PC-9 (cell line): ENCODE results near the gene MACROH2A1. TPM values are rescaled to one million over a fixed set of nuclear protein-coding genes. Genes with fewer than 3 reads are reported as not detected.

ENCODE experiments used
- BruUV-seq: library from RNA; stranded (reverse); fragments of 400-500 nt; replicated peaks from 2 replicates; lab custom pipeline; 2021; lab: Mats Ljungman, UMichigan
- CTCF ChIA-PET: fragments of 300-600 bp; sonication (Branson Sonifier 250); formaldehyde crosslinking; loops from one replicate; lab custom pipeline; 2022; ENCODE audit warnings: antibody characterized with exemption; lab: Charles Lee
- POLR2A ChIA-PET: fragments of 300-600 bp; sonication (Branson Sonifier 250); formaldehyde crosslinking; loops from one replicate; lab custom pipeline; 2022; ENCODE audit warnings: antibody characterized with exemption; ENCODE audit not compliant: unreplicated experiment; lab: Charles Lee
- DNase-seq, 2 experiments: peaks; one replicate each; pipeline versions ENCODE4 v3.0.0 to v3.0.0-alpha.2; 2015 to 2022; ENCODE audit warnings: mixed read lengths in 1 of 2
- H2AFZ ChIP-seq: fragments of 200-600 bp; sonication (generic); 2 replicates; pipeline ENCODE4 v1.8.1; 2017; ENCODE audit warnings: antibody characterized with exemption
- H3F3A ChIP-seq: fragments of 200-600 bp; sonication (generic); 2 replicates; pipeline ENCODE4 v1.8.1; 2017; ENCODE audit warnings: antibody characterized with exemption, mild to moderate bottlenecking, low read depth; ENCODE audit not compliant: insufficient read depth
- H3K27ac ChIP-seq: fragments of 200-600 bp; sonication (generic); 2 replicates; pipeline ENCODE4 v1.6.1; 2016; ENCODE audit warnings: mixed run types
- H3K27me3 ChIP-seq: fragments of 200-600 bp; sonication (generic); 2 replicates; pipeline ENCODE4 v1.6.1; 2016; ENCODE audit warnings: low read depth, mixed run types; ENCODE audit not compliant: insufficient read depth
- H3K36me3 ChIP-seq: fragments of 200-600 bp; sonication (generic); 2 replicates; pipeline ENCODE4 v1.6.1; 2016; ENCODE audit warnings: low read depth, mixed run types
- H3K4me1 ChIP-seq: fragments of 200-600 bp; sonication (generic); replicated peaks from 2 replicates; pipeline ENCODE4 v1.6.1; 2016; ENCODE audit warnings: mixed run types; ENCODE audit not compliant: insufficient read depth
- H3K4me2 ChIP-seq: fragments of 200-600 bp; sonication (generic); 2 replicates; pipeline ENCODE4 v1.6.1; 2017; ENCODE audit warnings: mixed run types
- H3K4me3 ChIP-seq: fragments of 200-600 bp; sonication (generic); 2 replicates; pipeline ENCODE4 v1.6.1; 2016; ENCODE audit warnings: mixed run types
- H3K79me2 ChIP-seq: fragments of 200-600 bp; sonication (generic); 2 replicates; pipeline ENCODE4 v1.6.1; 2017; ENCODE audit warnings: low read depth, mixed run types
- H3K9me2 ChIP-seq: fragments of 200-600 bp; sonication (generic); 2 replicates; pipeline ENCODE4 v1.8.1; 2017; ENCODE audit warnings: mild to moderate bottlenecking; ENCODE audit not compliant: insufficient read depth
- H3K9me3 ChIP-seq: fragments of 200-600 bp; sonication (generic); 2 replicates; pipeline ENCODE4 v1.8.1; 2016; ENCODE audit warnings: low read depth; ENCODE audit not compliant: insufficient read depth
- H4K20me1 ChIP-seq: fragments of 200-600 bp; sonication (generic); 2 replicates; pipeline ENCODE4 v1.8.1; 2017; ENCODE audit not compliant: insufficient read depth
- CTCF ChIP-seq: fragments of 200-600 bp; sonication (generic); conservative IDR thresholded peaks from 2 replicates; pipeline ENCODE4 v1.6.1; 2017; ENCODE audit warnings: mixed run types, antibody characterized with exemption, mild to moderate bottlenecking, moderate library complexity
- EZH2 ChIP-seq: fragments of 200-600 bp; sonication (generic); IDR thresholded peaks from 2 replicates; pipeline ENCODE4 v1.8.0; 2017; ENCODE audit warnings: antibody characterized with exemption, low read depth
- intact Hi-C: fragments of 100-400 bp; cut with micrococcal nuclease; formaldehyde crosslinking; loops from one replicate; pipeline ENCODE4 v1.10.0; 2022; ENCODE audit not compliant: unreplicated experiment
- total RNA-seq: library from RNA; stranded (reverse); gene quantifications from 2 replicates; pipeline ENCODE4 v1.2.3, GENCODE V29; 2021

MACROH2A1 gene
- total RNA-seq, 1 experiment from 2014 or later, result 223 TPM

- no peak for DNase-seq
- Histone ChIP-seq H3K27me3 (no peaks in the 10 kb centered on the region), H3K79me2 (no peaks in the 10 kb centered on the region), H4K20me1 (no peaks in the 10 kb centered on the region), H3K9me2 (no peaks in the 10 kb centered on the region), H2AFZ (no peak overlapping the region), H3K4me3 (no peak overlapping the region), H3K9me3 (no peaks in the 10 kb centered on the region), H3K4me2 (no peak overlapping the region), H3K36me3 (no peaks in the 10 kb centered on the region), H3F3A (no peaks in the 10 kb centered on the region; the same call in 1 of the 2 replicates), H3K27ac (no peak overlapping the region), H3K4me1 (peaks cover 8% of the 10 kb centered on the region; the same call in 1 of the 2 replicates)
- CTCF ChIA-PET, result no interaction called here
- POLR2A ChIA-PET, result no interaction called here
- no TSS peak for BruUV-seq
- TF ChIP-seq EZH2, result no peak
- no peak for TF ChIP-seq CTCF
- intact Hi-C loops, result no loop called here
These were observed 91.7 kb downstream of the MACROH2A1 start for GRCh38 chr5:135307143-135307903.

GRCh38 chr5:135306557-135306956 is 92.5 kb downstream of the MACROH2A1 start:
- TF ChIP-seq EZH2 (no peak), CTCF (no peak)
- intact Hi-C loops, result no loop called here
- H3K4me1 ChIP-seq, result peaks cover 8% of the 10 kb centered on the region; the same call in 1 of the 2 replicates
- H3K9me2 ChIP-seq, result no peaks in the 10 kb centered on the region
- H3K27me3 ChIP-seq, result no peaks in the 10 kb centered on the region
- H3K79me2 ChIP-seq, result no peaks in the 10 kb centered on the region
- H4K20me1 ChIP-seq, result no peaks in the 10 kb centered on the region
- H3K4me2 ChIP-seq, result no peak overlapping the region
- no peak overlapping the region for H3K4me3 ChIP-seq
- POLR2A ChIA-PET, result no interaction called here
- no peaks in the 10 kb centered on the region for H3K9me3 ChIP-seq
- H3K27ac ChIP-seq, result no peak overlapping the region
- no TSS peak for BruUV-seq
- no peak for DNase-seq
- CTCF ChIA-PET, result no interaction called here
- H2AFZ ChIP-seq, result no peak overlapping the region
- H3F3A ChIP-seq, result no peaks in the 10 kb centered on the region; the same call in 1 of the 2 replicates
- no peaks in the 10 kb centered on the region for H3K36me3 ChIP-seq

- no peaks in the 10 kb centered on the region for H4K20me1 ChIP-seq
- H3K9me2 ChIP-seq, result no peaks in the 10 kb centered on the region
- intact Hi-C loops, result loop anchor here (5.0 kb wide), 1 partner anchor 57 kb away; no protein-coding TSS in a partner anchor
- H3K4me1 ChIP-seq, result peaks cover 8% of the 10 kb centered on the region; the same call in 1 of the 2 replicates
- POLR2A ChIA-PET, result no interaction called here
- H3K4me3 ChIP-seq, result no peak overlapping the region
- no peaks in the 10 kb centered on the region for H3K27me3 ChIP-seq
- TF ChIP-seq CTCF (no peak), EZH2 (no peak)
- H3K27ac ChIP-seq, result no peak overlapping the region
- H2AFZ ChIP-seq, result no peak overlapping the region
- no TSS peak for BruUV-seq
- no peak for DNase-seq
- no peaks in the 10 kb centered on the region for H3K36me3 ChIP-seq
- CTCF ChIA-PET, result no interaction called here
- H3K4me2 ChIP-seq, result no peak overlapping the region
- H3F3A ChIP-seq, result no peaks in the 10 kb centered on the region; the same call in 1 of the 2 replicates
- no peaks in the 10 kb centered on the region for H3K9me3 ChIP-seq
- no peaks in the 10 kb centered on the region for H3K79me2 ChIP-seq
These were observed 94.4 kb downstream of the MACROH2A1 start for GRCh38 chr5:135304352-135305221.
